ENCODE results near the gene GPSM1. TPM values are rescaled to one million over a fixed set of nuclear protein-coding genes. Genes with fewer than 3 reads are reported as not detected.

Gene GPSM1
- total and polyA plus RNA-seq, 2 experiments from 2014 or later: 25.5 to 30.0 TPM

- no peak overlapping the region for H3K4me2 ChIP-seq
- H3K9me3 ChIP-seq (ENCODE audit: low read depth): no peaks in the 10 kb centered on the region
- H3K4me3 ChIP-seq: no peak overlapping the region
- H3K27me3 ChIP-seq: peaks cover 8% of the 10 kb centered on the region
- H3K79me2 ChIP-seq: no peaks in the 10 kb centered on the region
- H2AFZ ChIP-seq: no peak overlapping the region
- no peaks in the 10 kb centered on the region for H4K20me1 ChIP-seq (ENCODE audit: insufficient read depth, poor library complexity, severe bottlenecking)
- TF ChIP-seq CTCF (IDR thresholded peaks at IDR 0.05; ENCODE audit: poor library complexity): no peak
- TF ChIP-seq EZH2 (IDR thresholded peaks at IDR 0.05; ENCODE audit: borderline replicate concordance): no peak
- TF ChIP-seq EZH2phosphoT487 (IDR thresholded peaks at IDR 0.05; ENCODE audit: low read depth, severe bottlenecking, unreplicated experiment): no peak
- WGBS (ENCODE audit: low lambda C conversion rate, missing lambda C conversion rate): 89% methylated on average over 29 of the region's 39 CpGs
- no peaks in the 10 kb centered on the region for H3K36me3 ChIP-seq (replicated peaks; ENCODE audit: insufficient read depth, low read depth)
- no peak for DNase-seq (ENCODE audit: low spot score)
- H3K4me1 ChIP-seq (ENCODE audit: insufficient read depth): peaks cover 4% of the 10 kb centered on the region
- no peaks in the 10 kb centered on the region for H3K9me2 ChIP-seq (replicated peaks; ENCODE audit: insufficient read depth)
- H3K27ac ChIP-seq: no peak overlapping the region
Observed at GRCh38 chr9:136281421-136282271, 45.7 kb upstream of the GPSM1 start.

- Histone ChIP-seq H3K79me2 (no peaks in the 10 kb centered on the region), H3K9me3 (ENCODE audit: low read depth) (no peaks in the 10 kb centered on the region), H3K4me2 (no peak overlapping the region), H2AFZ (no peak overlapping the region), H3K36me3 (replicated peaks; ENCODE audit: insufficient read depth, low read depth) (no peaks in the 10 kb centered on the region), H3K9me2 (replicated peaks; ENCODE audit: insufficient read depth) (no peaks in the 10 kb centered on the region), H3K4me3 (no peak overlapping the region), H3K27me3 (peaks cover 8% of the 10 kb centered on the region), H4K20me1 (ENCODE audit: insufficient read depth, poor library complexity, severe bottlenecking) (no peaks in the 10 kb centered on the region), H3K27ac (no peak overlapping the region), H3K4me1 (ENCODE audit: insufficient read depth) (peaks cover 4% of the 10 kb centered on the region)
- 77% methylated on average over 14 of the region's 14 CpGs for WGBS (ENCODE audit: low lambda C conversion rate, missing lambda C conversion rate)
- DNase-seq (ENCODE audit: low spot score): no peak
- TF ChIP-seq EZH2phosphoT487 (IDR thresholded peaks at IDR 0.05; ENCODE audit: low read depth, severe bottlenecking, unreplicated experiment) (no peak), EZH2 (IDR thresholded peaks at IDR 0.05; ENCODE audit: borderline replicate concordance) (no peak), CTCF (IDR thresholded peaks at IDR 0.05; ENCODE audit: poor library complexity) (no peak)
Observed at GRCh38 chr9:136282272-136282861, 45.0 kb upstream of the GPSM1 start.

GRCh38 chr9:136283291-136284235 lies 43.8 kb upstream of the GPSM1 start:
- no peaks in the 10 kb centered on the region for H3K9me3 ChIP-seq (ENCODE audit: low read depth)
- H3K36me3 ChIP-seq (replicated peaks; ENCODE audit: insufficient read depth, low read depth): no peaks in the 10 kb centered on the region
- H4K20me1 ChIP-seq (ENCODE audit: insufficient read depth, poor library complexity, severe bottlenecking): no peaks in the 10 kb centered on the region
- peak; percentile 86 for DNase-seq (ENCODE audit: low spot score)
- no peak overlapping the region for H3K27ac ChIP-seq
- H3K27me3 ChIP-seq: peaks cover 4% of the 10 kb centered on the region
- no peak overlapping the region for H2AFZ ChIP-seq
- peaks cover 4% of the 10 kb centered on the region for H3K4me1 ChIP-seq (ENCODE audit: insufficient read depth)
- H3K4me3 ChIP-seq: no peak overlapping the region
- H3K79me2 ChIP-seq: no peaks in the 10 kb centered on the region
- peak overlapping the region; percentile 46 for H3K4me2 ChIP-seq
- 51% methylated on average over 29 of the region's 32 CpGs for WGBS (ENCODE audit: low lambda C conversion rate, missing lambda C conversion rate)
- no peaks in the 10 kb centered on the region for H3K9me2 ChIP-seq (replicated peaks; ENCODE audit: insufficient read depth)
- TF ChIP-seq EZH2 (IDR thresholded peaks at IDR 0.05; ENCODE audit: borderline replicate concordance) (no peak), CTCF (IDR thresholded peaks at IDR 0.05; ENCODE audit: poor library complexity) (peak; percentile 91), EZH2phosphoT487 (IDR thresholded peaks at IDR 0.05; ENCODE audit: low read depth, severe bottlenecking, unreplicated experiment) (no peak)
